GM19372 (cell line): ENCODE measurements around the gene ZNF783.
"Not testable (repeated sequence)": the region's sequence is repeated elsewhere in the genome, so short reads cannot be mapped to it uniquely, and the experiment has no call there.

ENCODE experiments used
- ATAC-seq: cut with Tn5 transposase; IDR thresholded peaks from one replicate; pipeline ENCODE4 v1.9.1; 2021; ENCODE audit warnings: mild to moderate bottlenecking, low read depth, moderate library complexity; ENCODE audit not compliant: unreplicated experiment

ZNF783 gene

GRCh38 chr7:149321978-149322541 is 60.1 kb downstream of the ZNF783 start:
- ATAC-seq: no peak

GRCh38 chr7:149322737-149323136 is 60.7 kb downstream of the ZNF783 start:
- ATAC-seq: no peak

- ATAC-seq: no peak
These were observed 63.3 kb downstream of the ZNF783 start for GRCh38 chr7:149325248-149325647.

GRCh38 chr7:149329265-149329664 is 67.3 kb downstream of the ZNF783 start:
- ATAC-seq: no peak

GRCh38 chr7:149329766-149330334 is 67.9 kb downstream of the ZNF783 start:
- no peak for ATAC-seq

GRCh38 chr7:149330914-149331567 is 69.0 kb downstream of the ZNF783 start:
- no peak for ATAC-seq

- not testable (repeated sequence) for ATAC-seq
These were observed 70.8 kb downstream of the ZNF783 start for GRCh38 chr7:149332602-149333320.

- ATAC-seq: no peak
These were observed 71.3 kb downstream of the ZNF783 start for GRCh38 chr7:149333321-149333717.

GRCh38 chr7:149334219-149334618 is 72.2 kb downstream of the ZNF783 start:
- no peak for ATAC-seq
